Transverse colon (tissue), 3 donors: ENCODE data around the gene PDCL2.

ENCODE experiments used
- EP300 ChIP-seq: sonication (generic); formaldehyde crosslinking; IDR thresholded peaks from one replicate; pipeline ENCODE4 v1.6.1; 2017; ENCODE audit warnings: antibody characterized with exemption, low read depth
- TF ChIP-seq, protein P1 (sequence below), 5 experiments: fragments of 200-600 bp in 3 of 5; fragments of 450-650 bp in 2 of 5; sonication (generic) in 3 of 5; IDR thresholded peaks; 1 replicate in 2 of 5; 2 replicates in 3 of 5; pipeline ENCODE4 v1.5.1; 2016 to 2017; ENCODE audit warnings: antibody characterized with exemption in 5 of 5, inconsistent platforms in 3 of 5, mild to moderate bottlenecking in 2 of 5, moderate library complexity in 1 of 5

DNA sequence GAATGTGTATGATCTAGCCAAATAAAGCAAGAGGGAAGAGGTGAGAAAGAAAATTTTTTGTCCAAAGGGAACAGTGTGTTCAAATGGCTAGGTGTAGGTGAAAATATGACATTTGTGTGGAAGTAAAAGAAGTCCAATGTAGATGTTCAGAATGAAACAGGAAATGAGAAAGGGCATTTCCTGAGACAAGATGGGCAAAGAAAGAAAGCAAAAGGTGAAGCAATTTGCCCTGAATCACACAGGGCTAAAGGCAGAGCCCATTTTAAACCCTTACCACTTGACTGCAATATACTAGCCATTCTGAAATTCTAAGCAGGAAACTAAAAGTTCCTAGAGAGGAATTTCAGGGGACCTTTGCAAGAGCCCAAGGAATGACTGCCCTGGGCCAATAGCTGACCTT is 81.4 kb downstream of the PDCL2 start:
- TF ChIP-seq, protein P1, sequence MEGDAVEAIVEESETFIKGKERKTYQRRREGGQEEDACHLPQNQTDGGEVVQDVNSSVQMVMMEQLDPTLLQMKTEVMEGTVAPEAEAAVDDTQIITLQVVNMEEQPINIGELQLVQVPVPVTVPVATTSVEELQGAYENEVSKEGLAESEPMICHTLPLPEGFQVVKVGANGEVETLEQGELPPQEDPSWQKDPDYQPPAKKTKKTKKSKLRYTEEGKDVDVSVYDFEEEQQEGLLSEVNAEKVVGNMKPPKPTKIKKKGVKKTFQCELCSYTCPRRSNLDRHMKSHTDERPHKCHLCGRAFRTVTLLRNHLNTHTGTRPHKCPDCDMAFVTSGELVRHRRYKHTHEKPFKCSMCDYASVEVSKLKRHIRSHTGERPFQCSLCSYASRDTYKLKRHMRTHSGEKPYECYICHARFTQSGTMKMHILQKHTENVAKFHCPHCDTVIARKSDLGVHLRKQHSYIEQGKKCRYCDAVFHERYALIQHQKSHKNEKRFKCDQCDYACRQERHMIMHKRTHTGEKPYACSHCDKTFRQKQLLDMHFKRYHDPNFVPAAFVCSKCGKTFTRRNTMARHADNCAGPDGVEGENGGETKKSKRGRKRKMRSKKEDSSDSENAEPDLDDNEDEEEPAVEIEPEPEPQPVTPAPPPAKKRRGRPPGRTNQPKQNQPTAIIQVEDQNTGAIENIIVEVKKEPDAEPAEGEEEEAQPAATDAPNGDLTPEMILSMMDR (IDR thresholded peaks at IDR 0.05): no peak
- TF ChIP-seq EP300: no peak
